GM12874 (cell line): ENCODE data around the gene PPP2R5A.

Experiments used
- CTCF ChIP-seq: IDR thresholded peaks from 2 replicates; pipeline ENCODE4 v1.5.1; 2011; ENCODE audit warnings: low read depth, mild to moderate bottlenecking, control low read depth, low read length, moderate library complexity; ENCODE audit not compliant: insufficient read depth

PPP2R5A gene

GRCh38 chr1:212367474-212368072, 82.4 kb downstream of the PPP2R5A start:
- no peak for TF ChIP-seq CTCF

- peak; percentile 74 for TF ChIP-seq CTCF
Measured at GRCh38 chr1:212368073-212368484, 82.9 kb downstream of the PPP2R5A start.

GRCh38 chr1:212375986-212376385, 90.8 kb downstream of the PPP2R5A start:
- no peak for TF ChIP-seq CTCF

- no peak for TF ChIP-seq CTCF
Measured at GRCh38 chr1:212377644-212378043, 92.4 kb downstream of the PPP2R5A start.

- no peak for TF ChIP-seq CTCF
Measured at GRCh38 chr1:212379366-212379765, 94.2 kb downstream of the PPP2R5A start.

- no peak for TF ChIP-seq CTCF
Measured at GRCh38 chr1:212381397-212382035, 96.3 kb downstream of the PPP2R5A start.

- no peak for TF ChIP-seq CTCF
Measured at GRCh38 chr1:212386029-212386428, 100.8 kb downstream of the PPP2R5A start.
